GM23248 (cell line): ENCODE measurements around the gene AGAP2. TPM values are rescaled to one million over a fixed set of nuclear protein-coding genes. Genes with fewer than 3 reads are reported as not detected.

Experiments
- DNase-seq: peaks from one replicate; pipeline ENCODE4 v3.0.0-alpha.2; 2015
- H2AFZ ChIP-seq: fragments of 200-600 bp; sonication (generic); 2 replicates; pipeline ENCODE4 v1.6.1; 2016; ENCODE audit warnings: antibody characterized with exemption
- H3F3A ChIP-seq: fragments of 200-600 bp; sonication (generic); 2 replicates; pipeline ENCODE4 v1.6.1; 2016; ENCODE audit warnings: mild to moderate bottlenecking, antibody characterized with exemption, mixed run types; ENCODE audit not compliant: insufficient read depth
- H3K27ac ChIP-seq: fragments of 200-600 bp; sonication (generic); 2 replicates; pipeline ENCODE4 v1.5.1; 2016; ENCODE audit warnings: mild to moderate bottlenecking
- H3K27me3 ChIP-seq: fragments of 200-600 bp; sonication (generic); replicated peaks from 2 replicates; pipeline ENCODE4 v1.6.1; 2016; ENCODE audit warnings: mild to moderate bottlenecking; ENCODE audit not compliant: insufficient read depth
- H3K36me3 ChIP-seq: fragments of 200-600 bp; sonication (generic); 2 replicates; pipeline ENCODE4 v1.6.1; 2016; ENCODE audit warnings: low read depth, mild to moderate bottlenecking
- H3K4me1 ChIP-seq: fragments of 200-600 bp; sonication (generic); 2 replicates; pipeline ENCODE4 v1.6.1; 2016; ENCODE audit warnings: mild to moderate bottlenecking; ENCODE audit not compliant: insufficient read depth
- H3K4me2 ChIP-seq: fragments of 200-600 bp; sonication (generic); one replicate; pipeline ENCODE4 v1.6.1; 2016; ENCODE audit warnings: mild to moderate bottlenecking; ENCODE audit not compliant: unreplicated experiment
- H3K4me3 ChIP-seq: fragments of 200-600 bp; sonication (generic); 2 replicates; pipeline ENCODE4 v1.5.1; 2016; ENCODE audit warnings: mild to moderate bottlenecking
- H3K79me2 ChIP-seq: fragments of 200-600 bp; sonication (generic); 2 replicates; pipeline ENCODE4 v1.6.1; 2016; ENCODE audit warnings: mild to moderate bottlenecking; ENCODE audit not compliant: insufficient read depth
- H3K9ac ChIP-seq: fragments of 200-600 bp; sonication (generic); 2 replicates; pipeline ENCODE4 v1.6.1; 2016; ENCODE audit warnings: mild to moderate bottlenecking
- H3K9me2 ChIP-seq: fragments of 200-600 bp; sonication (generic); 2 replicates; pipeline ENCODE4 v1.6.1; 2016; ENCODE audit warnings: mixed run types, mild to moderate bottlenecking, moderate library complexity; ENCODE audit not compliant: insufficient read depth
- H3K9me3 ChIP-seq: fragments of 200-600 bp; sonication (generic); one replicate; pipeline ENCODE4 v1.6.1; 2017; ENCODE audit warnings: low read depth
- H4K20me1 ChIP-seq: fragments of 200-600 bp; sonication (generic); 2 replicates; pipeline ENCODE4 v1.6.0; 2016; ENCODE audit not compliant: insufficient read depth
- EZH2 ChIP-seq: fragments of 200-600 bp; sonication (generic); IDR thresholded peaks from 2 replicates; pipeline ENCODE4 v1.6.1; 2018; ENCODE audit warnings: antibody characterized with exemption, mild to moderate bottlenecking; ENCODE audit not compliant: insufficient read depth, poor library complexity, severe bottlenecking
- EZH2phosphoT487 ChIP-seq: fragments of 200-600 bp; sonication (generic); IDR thresholded peaks from 2 replicates; pipeline ENCODE4 v1.6.1; 2018; ENCODE audit warnings: antibody characterized with exemption, moderate library complexity, mild to moderate bottlenecking, low read depth; ENCODE audit not compliant: insufficient read depth
- WGBS, 2 experiments: methylation state at CpG; one replicate each; pipeline ENCODE4 v1.1.6; 2015 to 2017; ENCODE audit warnings: low lambda C conversion rate in 2 of 2, low coverage in 1 of 2; ENCODE audit errors: missing lambda C conversion rate in 2 of 2; 5-methylcytosine and 5-hydroxymethylcytosine counted together
- in situ Hi-C: fragments of 300-500 bp; cut with MboI; formaldehyde crosslinking; loops from 2 replicates; pipeline ENCODE4 v1.15.0; 2020
- polyA plus RNA-seq: library from polyadenylated mRNA; unstranded; fragments of >200 nt; fragmentation: Nextera tagmentation; extraction: Ambion mirVana; gene quantifications from 2 replicates; pipeline ENCODE4 v1.2.1, GENCODE V29; 2016
- total RNA-seq: library from RNA; depleted of rRNA; stranded (reverse); fragments of >200 nt; shearing (Covaris generic); gene quantifications from 2 replicates; pipeline ENCODE4 v1.2.3, GENCODE V29; 2014

Gene AGAP2
- total and polyA plus RNA-seq, 2 experiments from 2014 or later, result not detected

- DNase-seq, result no peak
- Histone ChIP-seq H3K9ac (no peak overlapping the region), H4K20me1 (no peaks in the 10 kb centered on the region), H3K36me3 (peaks cover 20% of the 10 kb centered on the region), H3K27me3 (no peaks in the 10 kb centered on the region), H3K27ac (no peak overlapping the region), H3K9me3 (no peaks in the 10 kb centered on the region), H3K4me2 (no peak overlapping the region), H3K9me2 (no peaks in the 10 kb centered on the region), H3K4me3 (no peak overlapping the region), H3F3A (no peaks in the 10 kb centered on the region), H2AFZ (no peak overlapping the region), H3K4me1 (no peaks in the 10 kb centered on the region), H3K79me2 (no peaks in the 10 kb centered on the region)
- WGBS, 2 experiments, result 80 to 85% methylated on average over 2 of the region's 2 CpGs
- no peak for TF ChIP-seq EZH2phosphoT487
- no peak for TF ChIP-seq EZH2
- in situ Hi-C loops, result no loop called here
Measured at GRCh38 chr12:57708296-57708695, 30.2 kb downstream of the AGAP2 start.

DNA sequence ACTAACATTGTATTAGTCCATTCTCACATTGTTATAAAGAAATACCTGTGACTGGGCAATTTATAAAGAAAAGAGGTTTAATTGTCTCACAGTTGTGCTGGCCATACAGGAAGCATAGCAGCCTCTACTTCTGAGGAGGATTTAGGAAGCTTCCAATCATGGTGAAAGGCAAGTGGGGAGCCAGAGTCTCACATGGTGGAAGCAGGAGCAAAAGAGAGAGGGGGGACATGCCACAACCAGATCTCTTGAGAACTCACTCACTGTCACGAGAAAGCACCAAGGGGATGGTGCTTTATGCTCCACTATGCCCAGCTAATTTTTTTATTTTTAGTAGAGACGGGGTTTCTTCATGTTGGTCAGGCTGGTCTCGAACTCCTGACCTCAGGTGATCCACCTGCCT lies 31.3 kb downstream of the AGAP2 start:
- TF ChIP-seq EZH2phosphoT487 (no peak), EZH2 (no peak)
- peaks cover 25% of the 10 kb centered on the region for H3K36me3 ChIP-seq
- WGBS, 2 experiments, result 91 to 96% methylated on average over 3 of the region's 3 CpGs

DNA sequence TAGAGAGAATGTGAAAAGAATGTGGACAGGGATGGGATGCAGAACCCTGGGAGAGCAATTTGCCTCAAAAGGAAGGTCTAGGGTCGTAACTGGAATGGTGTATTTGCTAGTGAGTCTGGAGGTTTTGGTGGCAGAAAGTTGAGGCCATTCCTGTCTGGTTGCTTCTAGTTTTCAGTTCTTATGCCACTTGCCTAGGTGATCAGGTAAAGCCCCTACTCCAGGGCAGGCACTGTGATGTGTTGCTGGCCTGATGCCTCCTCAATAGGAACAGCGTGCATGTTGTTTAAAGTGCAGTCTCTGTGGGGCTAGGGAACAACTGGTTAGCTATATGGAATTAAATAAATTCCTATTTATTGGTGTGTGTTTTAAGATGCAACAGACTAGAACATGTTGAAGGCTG lies 38.2 kb downstream of the AGAP2 start:
- Histone ChIP-seq H2AFZ (no peak overlapping the region), H4K20me1 (no peaks in the 10 kb centered on the region), H3K4me1 (0 out of 2 replicates have a peak, but pooled peaks cover under 1% of the 10 kb centered on the region), H3K9ac (no peak overlapping the region), H3K4me2 (no peak overlapping the region), H3K36me3 (peaks cover 31% of the 10 kb centered on the region), H3F3A (no peaks in the 10 kb centered on the region), H3K9me3 (no peaks in the 10 kb centered on the region), H3K79me2 (peaks cover 6% of the 10 kb centered on the region), H3K4me3 (no peak overlapping the region), H3K9me2 (no peaks in the 10 kb centered on the region), H3K27me3 (no peaks in the 10 kb centered on the region), H3K27ac (no peak overlapping the region)
- 94 to 96% methylated on average over 2 of the region's 2 CpGs for WGBS, 2 experiments
- no peak for TF ChIP-seq EZH2
- TF ChIP-seq EZH2phosphoT487, result no peak
- no peak for DNase-seq
- in situ Hi-C loops, result no loop called here

More for the DNA sequence above, 31.3 kb downstream of the AGAP2 start:
- Histone ChIP-seq H2AFZ (no peak overlapping the region), H3K9ac (no peak overlapping the region), H3K9me2 (no peaks in the 10 kb centered on the region), H3K27me3 (no peaks in the 10 kb centered on the region), H3K4me3 (no peak overlapping the region), H3K79me2 (no peaks in the 10 kb centered on the region), H3K27ac (no peak overlapping the region), H3K4me1 (no peaks in the 10 kb centered on the region), H3K9me3 (no peaks in the 10 kb centered on the region), H3K4me2 (no peak overlapping the region), H4K20me1 (no peaks in the 10 kb centered on the region), H3F3A (no peaks in the 10 kb centered on the region)
- in situ Hi-C loops, result no loop called here
- no peak for DNase-seq

DNA sequence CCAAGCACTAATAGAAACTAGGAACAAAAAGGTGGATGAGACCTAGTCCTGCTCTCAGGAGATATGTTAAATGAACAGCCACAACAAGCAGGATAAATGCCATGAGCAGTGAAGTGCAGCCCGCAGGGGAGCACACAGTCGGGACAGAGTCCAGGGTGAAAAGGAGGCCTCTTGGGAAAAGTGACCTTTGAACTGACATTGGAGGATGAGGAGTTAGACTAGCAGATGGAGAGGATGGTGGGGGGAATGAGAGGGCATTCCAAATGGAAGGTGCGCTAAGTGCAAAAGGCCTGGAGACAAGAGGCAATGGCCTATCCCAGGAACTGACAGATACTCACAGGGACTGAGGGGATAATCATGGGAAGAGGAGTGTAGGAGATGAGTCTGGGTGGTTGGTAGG lies 40.1 kb downstream of the AGAP2 start:
- Histone ChIP-seq H3K4me2 (no peak overlapping the region), H3K4me3 (no peak overlapping the region), H3K79me2 (peaks cover 18% of the 10 kb centered on the region), H3K9me2 (no peaks in the 10 kb centered on the region), H3F3A (no peaks in the 10 kb centered on the region), H3K36me3 (peaks cover 20% of the 10 kb centered on the region), H3K9me3 (no peaks in the 10 kb centered on the region), H3K9ac (no peak overlapping the region), H3K4me1 (peaks cover 8% of the 10 kb centered on the region), H3K27me3 (no peaks in the 10 kb centered on the region), H3K27ac (no peak overlapping the region), H2AFZ (no peak overlapping the region), H4K20me1 (no peaks in the 10 kb centered on the region)
- no peak for TF ChIP-seq EZH2phosphoT487
- no peak for TF ChIP-seq EZH2
- in situ Hi-C loops, result no loop called here
- WGBS, 2 experiments, result 83 to 86% methylated on average over 3 of the region's 3 CpGs
- DNase-seq, result no peak

GRCh38 chr12:57697076-57697475 lies 41.5 kb downstream of the AGAP2 start:
- DNase-seq, result no peak
- Histone ChIP-seq H3K9me3 (no peaks in the 10 kb centered on the region), H3K79me2 (peaks cover 18% of the 10 kb centered on the region), H3K9me2 (no peaks in the 10 kb centered on the region), H3K4me2 (no peak overlapping the region), H3K4me1 (peaks cover 8% of the 10 kb centered on the region), H3K36me3 (peaks cover 14% of the 10 kb centered on the region; the same call in 1 of the 2 replicates), H3K27ac (no peak overlapping the region), H3K9ac (no peak overlapping the region), H2AFZ (no peak overlapping the region), H3F3A (no peaks in the 10 kb centered on the region), H3K27me3 (no peaks in the 10 kb centered on the region), H4K20me1 (no peaks in the 10 kb centered on the region), H3K4me3 (no peak overlapping the region)
- in situ Hi-C loops, result no loop called here
- WGBS, 2 experiments, result 100% methylated on average over 1 of the region's 1 CpG
- TF ChIP-seq EZH2, result no peak
- no peak for TF ChIP-seq EZH2phosphoT487
